ENCODE measurements around the gene ALDOC.

Gene ALDOC

DNA sequence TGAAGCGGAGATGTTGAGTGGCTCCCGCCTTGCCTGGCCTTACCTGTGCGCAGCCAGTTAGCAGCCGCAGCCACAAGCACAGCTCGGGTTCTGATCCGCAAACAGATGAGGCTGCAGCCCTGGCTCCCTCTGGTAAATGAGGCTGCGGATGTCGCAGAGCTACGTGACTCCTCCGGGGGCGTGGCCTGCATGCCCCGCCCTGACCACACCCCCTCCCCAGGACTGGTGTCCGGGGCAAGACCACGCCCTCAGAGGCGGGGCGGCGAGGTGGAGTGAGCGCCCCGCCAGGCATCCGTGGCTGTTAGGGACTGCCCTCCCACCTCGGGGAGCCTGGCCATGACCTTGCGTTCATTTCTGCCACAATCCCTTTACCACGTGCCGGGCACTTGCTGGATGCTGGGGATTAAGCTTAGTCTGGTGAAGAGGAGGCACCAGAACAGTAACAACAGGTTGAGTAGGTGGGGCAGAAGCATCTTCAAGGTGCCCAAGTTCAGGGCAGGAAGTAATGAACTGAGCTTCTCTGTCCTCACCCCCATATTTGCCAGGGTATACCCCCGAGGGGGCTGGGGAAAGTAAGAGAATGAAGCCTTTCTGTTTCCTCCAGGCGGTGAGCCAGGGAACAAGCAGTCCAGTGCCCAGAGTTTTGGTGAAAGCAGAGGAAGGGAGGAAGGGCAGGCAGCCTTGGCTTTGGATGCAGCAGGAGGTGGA lies at the start of gene ALDOC:
ALDOC (minus strand) TSS at position 138 of the 708 bp plus-strand sequence. CDS start 1,363 bp downstream, outside the sequence.
- DNase-seq, result peak; percentile 84
- Histone ChIP-seq H3K27ac (no peak within 1 kb of the TSS), H3K9me3 (ENCODE audit: severe bottlenecking) (no peaks in the 10 kb centered on the region), H3K4me3 (ENCODE audit: low read depth, low read length) (no peak within 1 kb of the TSS), H3K36me3 (peaks cover 52% of the 10 kb centered on the region), H3K27me3 (ENCODE audit: insufficient read depth, low read depth, severe bottlenecking) (no peaks in the 10 kb centered on the region)
- TF ChIP-seq, protein P1, sequence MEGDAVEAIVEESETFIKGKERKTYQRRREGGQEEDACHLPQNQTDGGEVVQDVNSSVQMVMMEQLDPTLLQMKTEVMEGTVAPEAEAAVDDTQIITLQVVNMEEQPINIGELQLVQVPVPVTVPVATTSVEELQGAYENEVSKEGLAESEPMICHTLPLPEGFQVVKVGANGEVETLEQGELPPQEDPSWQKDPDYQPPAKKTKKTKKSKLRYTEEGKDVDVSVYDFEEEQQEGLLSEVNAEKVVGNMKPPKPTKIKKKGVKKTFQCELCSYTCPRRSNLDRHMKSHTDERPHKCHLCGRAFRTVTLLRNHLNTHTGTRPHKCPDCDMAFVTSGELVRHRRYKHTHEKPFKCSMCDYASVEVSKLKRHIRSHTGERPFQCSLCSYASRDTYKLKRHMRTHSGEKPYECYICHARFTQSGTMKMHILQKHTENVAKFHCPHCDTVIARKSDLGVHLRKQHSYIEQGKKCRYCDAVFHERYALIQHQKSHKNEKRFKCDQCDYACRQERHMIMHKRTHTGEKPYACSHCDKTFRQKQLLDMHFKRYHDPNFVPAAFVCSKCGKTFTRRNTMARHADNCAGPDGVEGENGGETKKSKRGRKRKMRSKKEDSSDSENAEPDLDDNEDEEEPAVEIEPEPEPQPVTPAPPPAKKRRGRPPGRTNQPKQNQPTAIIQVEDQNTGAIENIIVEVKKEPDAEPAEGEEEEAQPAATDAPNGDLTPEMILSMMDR (IDR thresholded peaks at IDR 0.05; ENCODE audit: low read depth, low read length), result no peak

DNA sequence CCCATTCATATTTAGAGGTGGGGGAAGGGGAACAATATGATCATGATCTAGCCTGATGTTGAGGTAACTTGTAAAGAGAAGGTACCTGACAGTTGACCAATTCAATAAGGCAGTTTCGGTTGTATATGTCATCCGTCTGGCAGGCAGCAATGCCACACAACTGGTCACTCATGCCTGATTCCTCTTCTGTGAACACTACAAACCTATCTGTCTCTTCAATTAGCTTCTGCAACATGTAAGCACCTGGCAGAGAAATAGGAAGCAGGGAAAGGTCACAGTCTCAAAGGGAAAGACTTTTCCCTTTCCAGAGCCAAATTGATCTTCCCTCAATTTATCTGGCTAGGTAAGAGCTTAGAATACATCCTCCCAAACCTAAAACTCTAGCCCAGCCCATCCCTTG lies 47.5 kb upstream of the ALDOC start:
- TF ChIP-seq, protein P1 (IDR thresholded peaks at IDR 0.05; ENCODE audit: low read depth, low read length), result no peak
- H3K27me3 ChIP-seq (ENCODE audit: insufficient read depth, low read depth, severe bottlenecking), result no peaks in the 10 kb centered on the region
- H3K36me3 ChIP-seq, result peaks cover 69% of the 10 kb centered on the region
- DNase-seq, result no peak
- no peak overlapping the region for H3K4me3 ChIP-seq (ENCODE audit: low read depth, low read length)
- no peak overlapping the region for H3K27ac ChIP-seq
- H3K9me3 ChIP-seq (ENCODE audit: severe bottlenecking), result no peaks in the 10 kb centered on the region

DNA sequence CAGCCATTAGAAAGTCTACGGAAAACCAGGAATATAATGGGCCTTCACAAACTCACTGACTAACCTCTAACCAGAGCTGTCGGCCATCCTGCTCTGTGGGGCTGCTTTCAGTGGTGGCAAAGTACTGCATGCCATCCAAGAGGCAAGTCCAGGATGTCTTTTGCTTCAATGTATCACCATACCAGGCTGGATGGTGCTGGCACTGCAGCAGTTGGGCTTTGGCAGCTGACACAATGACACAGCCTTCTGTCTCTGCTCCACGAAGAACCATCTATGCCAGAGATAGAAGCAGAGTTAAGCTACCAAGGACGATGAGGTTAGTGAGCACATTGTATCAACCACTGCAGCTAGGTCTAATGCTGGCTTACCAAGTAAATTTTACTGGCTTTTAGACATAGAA lies 47.0 kb upstream of the ALDOC start:
- Histone ChIP-seq H3K4me3 (ENCODE audit: low read depth, low read length) (no peak overlapping the region), H3K27me3 (ENCODE audit: insufficient read depth, low read depth, severe bottlenecking) (no peaks in the 10 kb centered on the region), H3K36me3 (peaks cover 71% of the 10 kb centered on the region), H3K27ac (no peak overlapping the region), H3K9me3 (ENCODE audit: severe bottlenecking) (no peaks in the 10 kb centered on the region)
- DNase-seq, result no peak
- TF ChIP-seq, protein P1 (IDR thresholded peaks at IDR 0.05; ENCODE audit: low read depth, low read length), result no peak

DNA sequence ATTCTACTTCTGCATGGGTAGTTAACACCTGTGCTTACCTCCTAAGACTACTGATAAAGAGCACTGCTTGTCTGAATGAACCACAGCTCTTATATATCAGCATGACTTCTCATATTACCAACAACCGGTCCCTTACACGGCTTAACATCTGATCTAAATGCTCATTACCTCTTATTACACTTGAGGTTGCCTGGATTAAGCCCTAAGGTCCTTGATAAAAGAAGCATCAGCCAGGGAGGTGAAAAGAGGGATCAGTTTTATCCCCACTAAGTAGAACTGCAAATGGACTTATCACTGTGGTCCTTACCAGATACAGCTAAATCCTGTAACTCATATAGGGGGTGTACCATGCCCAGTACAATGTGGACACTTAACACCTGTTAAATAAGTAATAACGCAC lies 45.5 kb upstream of the ALDOC start:
- peak; percentile 50 for DNase-seq
- Histone ChIP-seq H3K27me3 (ENCODE audit: insufficient read depth, low read depth, severe bottlenecking) (no peaks in the 10 kb centered on the region), H3K27ac (no peak overlapping the region), H3K36me3 (peaks cover 73% of the 10 kb centered on the region), H3K4me3 (ENCODE audit: low read depth, low read length) (no peak overlapping the region), H3K9me3 (ENCODE audit: severe bottlenecking) (no peaks in the 10 kb centered on the region)
- TF ChIP-seq, protein P1 (IDR thresholded peaks at IDR 0.05; ENCODE audit: low read depth, low read length), result no peak

DNA sequence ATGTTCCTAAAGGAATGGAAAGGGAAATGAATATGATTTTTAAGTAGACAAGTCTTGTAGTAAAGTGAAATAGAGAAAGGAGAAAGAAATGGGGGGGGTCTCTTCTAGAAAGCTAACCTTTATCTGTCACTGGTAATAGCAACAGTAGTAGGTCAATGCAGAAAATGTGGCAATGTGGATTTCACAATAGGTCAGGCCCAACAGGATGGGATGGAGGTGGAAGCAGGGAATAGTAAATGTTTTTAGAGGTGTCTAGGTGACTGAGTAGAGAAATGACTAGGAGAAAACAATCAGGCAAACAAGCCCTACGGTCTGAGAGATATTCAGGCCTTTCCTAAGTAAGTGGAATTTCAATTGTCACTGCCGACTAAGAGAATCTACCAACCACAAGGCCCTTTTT lies 43.3 kb upstream of the ALDOC start:
- Histone ChIP-seq H3K9me3 (ENCODE audit: severe bottlenecking) (no peaks in the 10 kb centered on the region), H3K36me3 (peaks cover 87% of the 10 kb centered on the region), H3K27ac (no peak overlapping the region), H3K27me3 (ENCODE audit: insufficient read depth, low read depth, severe bottlenecking) (no peaks in the 10 kb centered on the region), H3K4me3 (ENCODE audit: low read depth, low read length) (no peak overlapping the region)
- TF ChIP-seq, protein P1 (IDR thresholded peaks at IDR 0.05; ENCODE audit: low read depth, low read length), result no peak
- no peak for DNase-seq

DNA sequence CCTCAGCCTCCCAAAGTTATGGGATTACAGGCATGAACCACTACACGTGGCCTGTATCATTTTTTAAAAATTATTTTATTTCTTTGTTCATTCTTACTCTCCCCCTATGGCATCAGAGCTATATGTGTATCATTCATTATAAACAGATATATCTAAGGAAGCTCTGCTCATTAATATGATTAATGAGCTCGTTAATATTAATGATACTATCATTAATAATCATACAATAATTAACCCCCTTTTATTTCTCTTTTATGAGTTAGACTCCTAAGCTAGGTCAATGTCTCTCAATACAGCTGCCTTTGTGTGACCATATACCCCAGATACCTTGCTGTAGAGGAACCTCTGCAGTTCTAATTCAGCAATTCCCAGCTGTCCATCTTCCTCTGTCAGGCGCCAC lies 41.8 kb upstream of the ALDOC start:
- Histone ChIP-seq H3K36me3 (peaks cover 84% of the 10 kb centered on the region), H3K9me3 (ENCODE audit: severe bottlenecking) (no peaks in the 10 kb centered on the region), H3K27ac (no peak overlapping the region), H3K4me3 (ENCODE audit: low read depth, low read length) (no peak overlapping the region), H3K27me3 (ENCODE audit: insufficient read depth, low read depth, severe bottlenecking) (no peaks in the 10 kb centered on the region)
- no peak for DNase-seq
- TF ChIP-seq, protein P1 (IDR thresholded peaks at IDR 0.05; ENCODE audit: low read depth, low read length), result no peak

Measured in WERI-Rb-1 (cell line).